Suprapubic skin (tissue), 4 donors: ENCODE measurements around the gene SESN3. TPM values are rescaled to one million over a fixed set of nuclear protein-coding genes. Genes with fewer than 3 reads are reported as not detected.
"Not testable (repeated sequence)": the region's sequence is repeated elsewhere in the genome, so short reads cannot be mapped to it uniquely, and the experiment has no call there.

ENCODE experiments used
- DNase-seq, 2 donors: peaks; one replicate each; pipeline ENCODE4 v3.0.0-alpha.2; 2019; ENCODE audit warnings: low spot score in 2 of 2
- H3K27ac ChIP-seq: fragments of 200-600 bp; sonication (generic); one replicate; pipeline ENCODE4 v1.5.1; 2019
- H3K27me3 ChIP-seq: fragments of 200-600 bp; sonication (generic); one replicate; pipeline ENCODE4 v1.5.1; 2019
- H3K36me3 ChIP-seq: fragments of 200-600 bp; sonication (generic); one replicate; pipeline ENCODE4 v1.5.1; 2019
- H3K4me1 ChIP-seq: fragments of 200-600 bp; sonication (generic); one replicate; pipeline ENCODE4 v1.5.1; 2019
- H3K4me3 ChIP-seq: fragments of 200-600 bp; sonication (generic); one replicate; pipeline ENCODE4 v1.5.1; 2019; ENCODE audit warnings: mild to moderate bottlenecking
- H3K9me3 ChIP-seq: fragments of 200-600 bp; sonication (generic); one replicate; pipeline ENCODE4 v1.5.1; 2019
- CTCF ChIP-seq, 2 donors: fragments of 200-600 bp in 1 of 2; fragments of 450-650 bp in 1 of 2; sonication (generic) in 1 of 2; IDR thresholded peaks; one replicate each; pipeline ENCODE4 v1.5.1; 2016 to 2019; ENCODE audit warnings: antibody characterized with exemption in 2 of 2, mild to moderate bottlenecking in 1 of 2, moderate library complexity in 1 of 2
- EP300 ChIP-seq: sonication (generic); formaldehyde crosslinking; IDR thresholded peaks from one replicate; pipeline ENCODE4 v1.6.1; 2017; ENCODE audit warnings: antibody characterized with exemption
- POLR2A ChIP-seq, 2 donors: fragments of 450-650 bp; IDR thresholded peaks; one replicate each; pipeline ENCODE4 v1.6.1; 2017; ENCODE audit warnings: antibody characterized with exemption in 2 of 2, mild to moderate bottlenecking in 2 of 2, moderate library complexity in 2 of 2
- POLR2AphosphoS5 ChIP-seq, 3 donors: sonication (generic); formaldehyde crosslinking; IDR thresholded peaks; one replicate each; pipeline ENCODE4 v1.6.1; 2017; ENCODE audit warnings: antibody characterized with exemption in 3 of 3
- WGBS: methylation state at CpG from one replicate; pipeline ENCODE4 v1.1.5; 2018; 5-methylcytosine and 5-hydroxymethylcytosine counted together
- total RNA-seq, 4 donors: library from RNA; depleted of rRNA; stranded (reverse); fragments of >200 nt; gene quantifications; one replicate each; pipeline ENCODE4 v1.1.0, GENCODE V29; 2016

SESN3 gene
- total RNA-seq, 4 donors from 2014 or later = 27.6 to 41.0 (median 32.1) TPM

DNA sequence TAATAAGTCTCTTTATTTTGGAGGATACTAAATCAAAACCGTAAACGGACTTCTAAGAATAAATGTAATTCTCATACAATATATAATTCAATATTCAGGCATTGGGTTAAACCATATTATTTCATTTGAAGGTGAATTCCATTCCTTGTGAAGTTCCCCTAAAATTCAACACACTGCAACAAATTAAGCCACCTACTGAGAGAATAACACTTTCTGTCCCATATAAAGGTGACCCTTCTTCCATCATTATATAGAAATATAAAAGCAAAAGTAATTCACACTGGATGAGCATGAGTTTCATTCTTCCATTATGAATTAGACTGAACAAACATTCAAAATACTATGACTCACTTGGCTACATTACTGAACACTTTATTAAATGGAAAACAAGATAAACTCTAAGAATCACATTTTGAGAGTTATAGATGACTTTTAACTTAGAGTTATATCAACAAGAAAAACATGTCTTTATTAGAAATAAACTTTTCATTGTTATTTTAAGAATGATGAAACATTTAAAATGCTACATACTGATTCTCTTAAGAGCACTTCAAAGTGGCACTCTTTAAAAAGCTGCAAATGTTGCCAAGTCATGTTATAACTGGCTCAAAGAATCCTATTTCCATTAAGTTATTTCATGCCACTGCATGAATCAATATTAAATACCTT, 2.8 kb downstream of the SESN3 start:
- TF ChIP-seq CTCF (IDR thresholded peaks at IDR 0.05) = no peak
- TF ChIP-seq POLR2AphosphoS5 (IDR thresholded peaks at IDR 0.05) = no peak
- TF ChIP-seq EP300 = no peak
- no peak for TF ChIP-seq POLR2A (IDR thresholded peaks at IDR 0.05)
- no peak for DNase-seq
- H3K9me3 ChIP-seq = no peaks in the 10 kb centered on the region
- WGBS = 46% methylated on average over 2 of the region's 2 CpGs
- peaks cover 44% of the 10 kb centered on the region for H3K4me1 ChIP-seq
- H3K27ac ChIP-seq = peak overlapping the region; percentile 22
- H3K4me3 ChIP-seq = peak overlapping the region; percentile 96
- no peaks in the 10 kb centered on the region for H3K27me3 ChIP-seq
- H3K36me3 ChIP-seq = no peaks in the 10 kb centered on the region

GRCh38 chr11:95227060-95227459, 3.9 kb downstream of the SESN3 start:
- 83% methylated on average over 6 of the region's 6 CpGs for WGBS
- H3K36me3 ChIP-seq, H3K27me3 ChIP-seq, H3K9me3 ChIP-seq, DNase-seq, H3K27ac ChIP-seq, H3K4me3 ChIP-seq: not testable (repeated sequence)
- H3K4me1 ChIP-seq = peaks cover 41% of the 10 kb centered on the region

DNA sequence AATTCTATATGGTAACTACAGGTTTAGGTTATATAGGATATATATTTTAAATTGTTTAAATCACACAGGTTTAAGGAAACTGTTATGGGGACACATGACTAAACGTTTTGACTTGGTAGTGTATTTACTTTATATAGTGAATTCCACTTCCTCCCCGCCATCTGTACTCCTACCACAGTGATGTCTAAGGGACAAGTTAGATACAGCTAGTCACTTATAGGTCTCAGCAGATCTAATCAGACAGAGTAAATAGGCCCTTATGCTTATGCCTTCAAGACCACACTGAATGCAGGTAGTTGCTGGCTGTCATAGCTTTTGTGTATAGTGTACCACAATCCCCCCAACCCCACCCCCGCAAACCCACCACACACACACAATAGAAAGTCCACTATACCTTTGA, 8.2 kb downstream of the SESN3 start:
- Histone ChIP-seq H3K27me3 (no peaks in the 10 kb centered on the region), H3K4me3 (no peak overlapping the region), H3K27ac (no peak overlapping the region), H3K36me3 (no peaks in the 10 kb centered on the region), H3K4me1 (peaks cover 23% of the 10 kb centered on the region), H3K9me3 (no peaks in the 10 kb centered on the region)
- DNase-seq = no peak
- WGBS = 74% methylated on average over 3 of the region's 3 CpGs
- TF ChIP-seq CTCF (IDR thresholded peaks at IDR 0.05) (no peak), POLR2A (IDR thresholded peaks at IDR 0.05) (no peak), POLR2AphosphoS5 (IDR thresholded peaks at IDR 0.05) (no peak), EP300 (no peak)

GRCh38 chr11:95219599-95219998, 11.4 kb downstream of the SESN3 start:
- DNase-seq = no peak
- Histone ChIP-seq H3K4me1 (peaks cover 6% of the 10 kb centered on the region), H3K9me3 (no peaks in the 10 kb centered on the region), H3K36me3 (no peaks in the 10 kb centered on the region), H3K4me3 (no peak overlapping the region), H3K27ac (no peak overlapping the region), H3K27me3 (no peaks in the 10 kb centered on the region)
- 84% methylated on average over 3 of the region's 3 CpGs for WGBS
- no peak for TF ChIP-seq POLR2A (IDR thresholded peaks at IDR 0.05)
- no peak for TF ChIP-seq EP300
- no peak for TF ChIP-seq POLR2AphosphoS5 (IDR thresholded peaks at IDR 0.05)
- TF ChIP-seq CTCF (IDR thresholded peaks at IDR 0.05) = no peak

DNA sequence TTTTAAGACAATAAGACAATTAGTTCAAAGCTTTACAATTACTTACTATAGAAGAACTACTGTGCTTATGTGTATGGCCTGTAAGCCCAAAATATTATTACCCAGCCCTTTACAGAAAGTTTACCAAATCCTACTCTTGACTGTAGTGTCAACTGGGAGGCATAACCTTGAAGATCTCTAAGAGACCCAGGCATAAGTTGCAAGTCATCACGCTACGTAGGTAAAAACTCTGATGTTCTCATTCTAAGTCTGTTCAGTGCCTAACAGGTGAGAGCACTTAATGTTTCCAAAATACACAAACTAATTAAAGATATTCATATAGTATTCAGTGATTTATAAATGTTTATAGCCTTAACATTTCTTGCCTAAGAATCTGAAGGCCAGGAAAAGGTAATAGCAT, 12.9 kb downstream of the SESN3 start:
- no peaks in the 10 kb centered on the region for H3K9me3 ChIP-seq
- no peak overlapping the region for H3K4me3 ChIP-seq
- no peak for TF ChIP-seq CTCF (IDR thresholded peaks at IDR 0.05)
- TF ChIP-seq POLR2A (IDR thresholded peaks at IDR 0.05) = no peak
- TF ChIP-seq EP300 = no peak
- TF ChIP-seq POLR2AphosphoS5 (IDR thresholded peaks at IDR 0.05) = no peak
- 93% methylated on average over 2 of the region's 2 CpGs for WGBS
- no peak for DNase-seq
- H3K4me1 ChIP-seq = peaks cover 6% of the 10 kb centered on the region
- H3K27ac ChIP-seq = no peak overlapping the region
- no peaks in the 10 kb centered on the region for H3K27me3 ChIP-seq
- no peaks in the 10 kb centered on the region for H3K36me3 ChIP-seq

DNA sequence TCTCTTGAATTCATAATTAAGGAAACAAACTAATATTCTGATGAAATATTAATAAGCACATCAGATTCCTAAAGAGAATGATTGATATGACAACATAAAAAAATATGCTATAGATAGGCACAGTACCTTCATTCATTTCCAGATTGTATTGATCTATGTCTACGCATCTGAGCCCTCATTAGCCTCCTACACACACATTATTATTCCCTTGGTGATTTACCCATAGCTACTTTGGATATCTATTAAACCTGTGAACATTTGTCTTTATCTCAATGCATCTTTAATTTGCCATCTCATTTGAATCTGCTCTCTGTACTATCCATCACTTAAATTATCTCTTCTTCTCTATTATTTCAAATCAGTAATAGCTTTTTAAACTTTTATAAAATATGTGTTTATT, 18.4 kb downstream of the SESN3 start:
- H3K4me3 ChIP-seq = no peak overlapping the region
- TF ChIP-seq POLR2A (IDR thresholded peaks at IDR 0.05) (no peak), CTCF (IDR thresholded peaks at IDR 0.05) (no peak), POLR2AphosphoS5 (IDR thresholded peaks at IDR 0.05) (no peak)
- no peaks in the 10 kb centered on the region for H3K36me3 ChIP-seq
- no peak for DNase-seq
- no peaks in the 10 kb centered on the region for H3K9me3 ChIP-seq
- H3K27ac ChIP-seq = no peak overlapping the region
- WGBS = 53% methylated on average over 1 of the region's 1 CpG
- no peaks in the 10 kb centered on the region for H3K27me3 ChIP-seq
- H3K4me1 ChIP-seq = no peaks in the 10 kb centered on the region

- H3K4me1 ChIP-seq, H3K27ac ChIP-seq, H3K9me3 ChIP-seq, H3K27me3 ChIP-seq, H3K4me3 ChIP-seq, DNase-seq, H3K36me3 ChIP-seq: not testable (repeated sequence)
- 97% methylated on average over 6 of the region's 6 CpGs for WGBS
Observed at GRCh38 chr11:95209535-95209934, 21.5 kb downstream of the SESN3 start.
